ENCODE results near the gene TENM3.
"Not testable (repeated sequence)": the region's sequence is repeated elsewhere in the genome, so short reads cannot be mapped to it uniquely, and the experiment has no call there.

TENM3 gene

GRCh38 chr4:182228991-182229577 is 14.1 kb upstream of the TENM3 start:
- DNase-seq: no peak

- no peak for DNase-seq
Measured at GRCh38 chr4:182230256-182230655, 12.9 kb upstream of the TENM3 start.

- DNase-seq: no peak
Measured at GRCh38 chr4:182231080-182231479, 12.1 kb upstream of the TENM3 start.

- DNase-seq: no peak
Measured at GRCh38 chr4:182231496-182231895, 11.7 kb upstream of the TENM3 start.

GRCh38 chr4:182233310-182234090 is 9.7 kb upstream of the TENM3 start:
- no peak for DNase-seq

- DNase-seq: no peak
Measured at GRCh38 chr4:182235021-182235795, 8.0 kb upstream of the TENM3 start.

- no peak for DNase-seq
Measured at GRCh38 chr4:182236186-182236585, 7.0 kb upstream of the TENM3 start.

GRCh38 chr4:182237010-182237409 is 6.2 kb upstream of the TENM3 start:
- not testable (repeated sequence) for DNase-seq

- no peak for DNase-seq
Measured at GRCh38 chr4:182238355-182238931, 4.8 kb upstream of the TENM3 start.

GRCh38 chr4:182240161-182241130 is 2.8 kb upstream of the TENM3 start:
- no peak for DNase-seq

- not testable (repeated sequence) for DNase-seq
Measured at GRCh38 chr4:182242260-182242659, 942 bp upstream of the TENM3 start.

GRCh38 chr4:182242787-182243186 is 415 bp upstream of the TENM3 start:
- DNase-seq: no peak

GRCh38 chr4:182245041-182245440 is 1.8 kb downstream of the TENM3 start:
- DNase-seq: no peak

GRCh38 chr4:182245541-182246215 is 2.5 kb downstream of the TENM3 start:
- no peak for DNase-seq

GRCh38 chr4:182246401-182247205 is 3.4 kb downstream of the TENM3 start:
- DNase-seq: no peak

GRCh38 chr4:182248295-182248694 is 5.1 kb downstream of the TENM3 start:
- no peak for DNase-seq

- DNase-seq: no peak
Measured at GRCh38 chr4:182250446-182250845, 7.2 kb downstream of the TENM3 start.

- DNase-seq: no peak
Measured at GRCh38 chr4:182251116-182251515, 7.9 kb downstream of the TENM3 start.

- no peak for DNase-seq
Measured at GRCh38 chr4:182252220-182252619, 9.0 kb downstream of the TENM3 start.

GRCh38 chr4:182254026-182254780 is 11.0 kb downstream of the TENM3 start:
- DNase-seq: no peak
